GM12878 (cell line): ENCODE results near the gene SSBP4. TPM values are rescaled to one million over a fixed set of nuclear protein-coding genes. Genes with fewer than 3 reads are reported as not detected.

ENCODE experiments used
- BACH1 ChIP-seq: fragments of 450-650 bp; IDR thresholded peaks from 2 replicates; pipeline ENCODE4 v1.6.1; 2017; ENCODE audit warnings: mild to moderate bottlenecking, borderline replicate concordance
- CUX1 ChIP-seq: IDR thresholded peaks from 2 replicates; pipeline ENCODE4 v1.6.1; 2012; ENCODE audit warnings: improper control_type of control experiment, low read depth, low read length; ENCODE audit not compliant: insufficient replicate concordance
- HCFC1 ChIP-seq: fragments of 150-350 bp; IDR thresholded peaks from 2 replicates; pipeline ENCODE4 v1.6.1; 2014; ENCODE audit warnings: low read length
- KDM1A ChIP-seq: fragments of 200-600 bp; sonication (generic); IDR thresholded peaks from 2 replicates; pipeline ENCODE4 v1.6.1; 2016; ENCODE audit warnings: borderline replicate concordance
- PBX3 ChIP-seq: IDR thresholded peaks from 2 replicates; pipeline ENCODE4 v1.6.1; 2011; ENCODE audit warnings: mild to moderate bottlenecking, low read depth, low read length, moderate library complexity; ENCODE audit not compliant: insufficient replicate concordance
- SIN3A ChIP-seq: IDR thresholded peaks from 2 replicates; pipeline ENCODE4 v1.6.1; 2012; ENCODE audit warnings: low read depth, low read length, improper control_type of control experiment
- ZZZ3 ChIP-seq: IDR thresholded peaks from 2 replicates; pipeline ENCODE4 v1.6.1; 2011; ENCODE audit warnings: low read depth; ENCODE audit not compliant: control insufficient read depth, insufficient read length
- polyA plus RNA-seq, 11 experiments: library from polyadenylated mRNA; depleted of rRNA in 4 of 11; unstranded in 6 of 11; stranded (reverse) in 5 of 11; fragments of >200 nt; fragmentation: Nextera tagmentation in 4 of 11; fragmentation: Illumina TruSeq in 1 of 11; extraction: Ambion mirVana in 4 of 11; extraction: Trizol in 1 of 11; gene quantifications; 1 replicate in 1 of 11; 2 replicates in 10 of 11; pipeline versions ENCODE4 v1.2.1 to v1.2.3, GENCODE V29; 2011 to 2016; ENCODE audit warnings: inconsistent platforms in 2 of 11, missing spikeins in 2 of 11, low read depth in 1 of 11
- total RNA-seq, 4 experiments: library from RNA; depleted of rRNA in 3 of 4; stranded (reverse); fragments of >200 nt in 3 of 4; fragmentation: Illumina TruSeq in 1 of 4; extraction: Trizol in 1 of 4; gene quantifications; 2 replicates each; pipeline versions ENCODE4 v1.2.1 to v1.2.3, GENCODE V29; 2013 to 2021

Gene SSBP4
- total and polyA plus RNA-seq, 10 of the 15 experiments (the other 5 are each of a cell fraction or from before 2014, with no cell fraction given), result 0.37 to 150 (median 38.9) TPM

- TF ChIP-seq CUX1 (no peak), ZZZ3 (no peak), BACH1 (no peak), SIN3A (no peak), KDM1A (no peak), PBX3 (no peak), HCFC1 (no peak)
Observed at GRCh38 chr19:18379803-18380747, 39.1 kb upstream of the SSBP4 start (continued).
